HFF-Myc (cell line): ENCODE data around the gene WFDC5.

Experiments
- DNase-seq: peaks from one replicate; pipeline ENCODE4 v3.0.0-alpha.2; 2011; ENCODE audit warnings: low read depth; ENCODE audit errors: extremely low read depth
- H3K4me3 ChIP-seq: replicated peaks from 2 replicates; pipeline ENCODE4 v1.5.1; 2011; ENCODE audit warnings: low read depth, mild to moderate bottlenecking, control low read depth, low read length
- TF ChIP-seq, protein P1 (sequence below): IDR thresholded peaks from 2 replicates; pipeline ENCODE4 v1.5.1; 2012; ENCODE audit warnings: mild to moderate bottlenecking, low read depth, low read length, control low read depth; ENCODE audit errors: missing control alignments

Gene WFDC5

DNA sequence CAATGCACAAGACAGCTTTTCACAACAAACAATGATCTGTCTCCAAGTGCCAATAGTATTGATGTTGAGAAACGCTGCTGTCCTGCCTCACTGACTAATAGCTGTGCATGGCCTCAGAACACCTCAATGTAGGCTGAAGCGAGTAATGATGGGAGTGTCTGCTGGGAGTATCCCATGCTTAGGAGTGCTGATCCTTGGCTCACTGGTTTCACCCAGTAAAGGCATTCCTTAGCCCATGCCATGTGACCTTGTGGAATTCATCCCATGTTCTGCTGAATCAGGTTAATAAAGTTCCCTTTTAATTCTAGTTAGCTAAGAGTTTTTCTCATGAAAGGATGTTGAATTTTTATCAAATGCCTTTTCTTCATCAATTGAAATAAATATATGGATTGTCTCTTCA lies 13.1 kb upstream of the WFDC5 start:
- TF ChIP-seq, protein P1, sequence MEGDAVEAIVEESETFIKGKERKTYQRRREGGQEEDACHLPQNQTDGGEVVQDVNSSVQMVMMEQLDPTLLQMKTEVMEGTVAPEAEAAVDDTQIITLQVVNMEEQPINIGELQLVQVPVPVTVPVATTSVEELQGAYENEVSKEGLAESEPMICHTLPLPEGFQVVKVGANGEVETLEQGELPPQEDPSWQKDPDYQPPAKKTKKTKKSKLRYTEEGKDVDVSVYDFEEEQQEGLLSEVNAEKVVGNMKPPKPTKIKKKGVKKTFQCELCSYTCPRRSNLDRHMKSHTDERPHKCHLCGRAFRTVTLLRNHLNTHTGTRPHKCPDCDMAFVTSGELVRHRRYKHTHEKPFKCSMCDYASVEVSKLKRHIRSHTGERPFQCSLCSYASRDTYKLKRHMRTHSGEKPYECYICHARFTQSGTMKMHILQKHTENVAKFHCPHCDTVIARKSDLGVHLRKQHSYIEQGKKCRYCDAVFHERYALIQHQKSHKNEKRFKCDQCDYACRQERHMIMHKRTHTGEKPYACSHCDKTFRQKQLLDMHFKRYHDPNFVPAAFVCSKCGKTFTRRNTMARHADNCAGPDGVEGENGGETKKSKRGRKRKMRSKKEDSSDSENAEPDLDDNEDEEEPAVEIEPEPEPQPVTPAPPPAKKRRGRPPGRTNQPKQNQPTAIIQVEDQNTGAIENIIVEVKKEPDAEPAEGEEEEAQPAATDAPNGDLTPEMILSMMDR: no peak
- no peak for DNase-seq
- no peak overlapping the region for H3K4me3 ChIP-seq

DNA sequence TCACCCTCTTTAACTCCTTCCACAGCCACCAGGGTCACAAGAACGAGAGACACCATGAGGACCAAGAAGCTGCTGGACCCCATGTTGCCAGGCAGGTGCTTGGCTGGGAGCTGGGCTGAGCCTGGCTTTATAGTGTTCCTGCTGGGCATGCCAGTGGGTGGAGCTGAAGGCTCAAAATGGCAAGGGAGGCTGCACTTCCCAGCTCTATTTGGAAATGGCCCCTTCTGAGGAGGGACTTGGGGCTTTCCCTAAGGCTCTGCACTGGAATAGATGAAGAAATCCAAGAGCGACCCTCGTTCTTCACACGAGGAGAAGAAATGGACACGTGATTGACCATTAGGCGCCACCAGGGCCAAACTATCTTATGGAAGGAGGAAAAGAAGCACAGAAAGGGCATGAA lies 9.4 kb upstream of the WFDC5 start, which contains the start of gene WFDC12:
Gene WFDC12, minus strand, starts transcription at position 101 of the 400 bp plus-strand sequence. Its CDS starts 18 bp downstream, at position 83.
- no peak for DNase-seq
- H3K4me3 ChIP-seq: no peak within 1 kb of the TSS
- TF ChIP-seq, protein P1: no peak

DNA sequence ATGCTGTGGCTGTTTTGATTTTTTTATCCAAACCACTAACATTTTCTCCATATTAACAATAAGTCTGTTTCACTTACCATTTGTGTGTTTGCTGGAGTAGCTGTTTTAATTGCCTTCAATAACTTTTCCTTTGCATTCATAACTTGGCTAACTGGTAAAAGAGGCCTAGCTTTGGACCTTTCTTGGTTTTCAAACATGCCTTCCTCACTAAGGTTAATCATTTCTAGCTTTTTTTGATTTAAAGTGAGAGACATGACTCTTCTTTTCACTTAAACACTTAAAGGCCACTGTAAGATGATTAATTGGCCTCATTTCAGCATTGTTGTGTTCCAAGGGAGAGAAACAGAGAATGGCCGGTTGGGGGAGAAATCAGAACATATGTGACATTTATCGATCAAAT lies 6.4 kb upstream of the WFDC5 start:
- H3K4me3 ChIP-seq: no peak overlapping the region
- TF ChIP-seq, protein P1: no peak
- DNase-seq: no peak

DNA sequence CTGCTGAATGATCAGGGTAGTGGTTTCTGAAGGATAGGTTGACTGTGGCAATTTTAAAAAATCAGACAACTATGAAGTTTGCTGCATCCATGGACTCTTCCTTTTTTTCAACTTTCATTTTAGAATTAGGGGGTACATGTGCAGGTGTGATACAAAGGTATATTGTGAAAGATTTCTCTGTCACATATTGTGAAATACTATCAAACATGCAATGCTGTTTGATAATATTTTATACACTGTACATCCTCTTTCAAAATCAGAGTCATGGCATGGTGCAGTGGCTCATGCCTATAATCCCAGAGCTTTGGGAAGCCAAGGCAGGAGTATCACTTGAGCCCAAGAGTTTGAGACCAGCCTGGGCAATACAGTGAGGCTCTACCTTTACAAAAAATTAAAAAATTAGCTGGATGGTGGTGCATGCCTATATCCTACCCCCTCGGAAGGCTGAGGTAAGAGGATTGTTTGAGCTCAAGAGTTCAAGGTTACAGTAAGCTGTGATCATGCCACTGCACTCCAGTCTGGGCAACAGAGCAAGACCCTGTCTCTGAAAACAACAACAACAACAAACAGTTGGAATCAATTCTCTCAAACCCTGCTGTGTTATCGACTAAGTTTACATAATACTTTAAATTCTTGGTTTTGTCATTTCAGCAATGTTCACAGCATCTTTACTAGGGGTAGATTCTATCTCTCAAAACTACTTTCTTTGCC lies 4.7 kb upstream of the WFDC5 start:
- TF ChIP-seq, protein P1: no peak
- DNase-seq: no peak

DNA sequence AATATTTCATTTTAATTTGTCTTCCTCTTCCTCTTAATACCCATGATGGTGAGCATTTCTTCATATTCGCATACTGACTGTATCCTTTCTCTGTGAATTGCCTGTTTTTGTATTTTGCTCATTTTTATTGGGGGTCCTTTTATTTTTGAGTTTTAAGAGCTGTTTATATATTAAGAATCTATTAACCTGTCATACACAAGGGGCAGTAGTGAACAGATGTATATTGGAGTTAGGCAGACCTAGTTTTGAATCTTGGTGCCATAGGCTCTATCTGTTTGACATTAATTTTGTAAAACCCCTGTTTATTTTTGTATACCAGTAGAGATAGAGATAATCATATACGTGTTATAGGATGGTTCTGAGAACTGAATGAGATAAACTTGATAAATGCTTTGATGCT lies 3.1 kb upstream of the WFDC5 start:
- TF ChIP-seq, protein P1: no peak
- no peak for DNase-seq

More for the DNA sequence above, 4.7 kb upstream of the WFDC5 start:
- H3K4me3 ChIP-seq: no peak overlapping the region

DNA sequence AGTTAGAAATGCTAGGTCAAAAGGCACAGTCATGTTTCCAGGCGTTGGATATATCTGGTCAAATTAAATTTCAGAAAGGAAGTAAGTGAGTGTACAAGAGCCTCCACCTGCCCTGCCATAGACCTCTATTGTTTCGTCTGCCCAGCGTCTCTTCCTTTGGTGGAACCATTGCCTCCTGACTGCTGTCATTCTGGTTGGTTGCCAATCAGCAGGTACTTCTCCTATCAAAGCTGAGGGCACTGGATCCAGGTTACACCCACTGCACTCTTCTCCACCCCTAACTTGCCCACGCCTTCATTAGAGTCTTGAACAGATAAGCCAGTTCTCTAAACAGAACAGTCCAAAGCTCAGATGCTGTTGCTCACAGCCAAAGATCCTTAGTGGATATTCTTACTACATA lies 2.6 kb upstream of the WFDC5 start:
- DNase-seq: no peak
- TF ChIP-seq, protein P1: no peak
- no peak overlapping the region for H3K4me3 ChIP-seq

More for the DNA sequence above, 3.1 kb upstream of the WFDC5 start:
- no peak overlapping the region for H3K4me3 ChIP-seq

DNA sequence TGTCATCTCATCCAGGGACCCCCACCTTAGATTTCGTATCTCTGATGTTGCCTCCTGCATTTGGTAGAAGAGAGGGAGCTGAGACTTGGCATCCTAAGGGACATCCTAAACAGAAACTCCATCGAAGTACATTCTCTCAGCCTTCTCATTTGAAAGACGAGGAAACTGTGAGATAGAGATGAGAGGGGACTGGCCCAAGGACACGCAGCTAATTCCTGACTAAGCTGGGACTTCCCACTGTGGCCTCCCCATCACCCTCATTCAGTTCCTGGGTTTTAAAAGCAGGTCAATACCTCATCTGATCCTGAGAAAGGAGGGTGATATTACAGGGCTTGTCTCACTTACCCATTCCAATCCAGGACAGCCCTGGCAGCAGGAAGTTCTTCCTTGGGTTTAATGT lies 855 bp upstream of the WFDC5 start:
- H3K4me3 ChIP-seq: no peak overlapping the region
- no peak for DNase-seq
- TF ChIP-seq, protein P1: no peak
